ENCODE results near the gene NCR2. TPM values are rescaled to one million over a fixed set of nuclear protein-coding genes. Genes with fewer than 3 reads are reported as not detected.

NCR2 gene
- total and polyA plus RNA-seq, 8 donors, result not detected

- H3K9me3 ChIP-seq, result no peaks in the 10 kb centered on the region
- TF ChIP-seq EP300 (IDR thresholded peaks at IDR 0.05) (no peak), CTCF (IDR thresholded peaks at IDR 0.05) (no peak), POLR2AphosphoS5 (IDR thresholded peaks at IDR 0.05) (no peak), POLR2A (IDR thresholded peaks at IDR 0.05) (no peak)
- peaks cover 0 to 63% (median 7%) of the 10 kb centered on the region in 3 donors for H3K27me3 ChIP-seq
- intact Hi-C loops (cut with DNase I; ENCODE audit: low total_unique reads), result no loop called here
- 83 to 88% (median 88%) methylated on average over 1 of the region's 1 CpG for whole genome bisulfite sequencing, 5 donors
- H3K4me1 ChIP-seq, result peaks cover 0 to 15% (median 9%) of the 10 kb centered on the region in 4 donors
- no peaks in the 10 kb centered on the region for H3K36me3 ChIP-seq
- H3K27ac ChIP-seq, result no peak overlapping the region
- no peak overlapping the region for H3K4me3 ChIP-seq
- no peak for DNase-seq
These were observed 19.3 kb upstream of the NCR2 start for GRCh38 chr6:41315943-41316620.

- peak overlapping the region in 3 of 4 donors; percentile 19 to 43 (median 33) for H3K4me3 ChIP-seq
- 24 to 38% (median 33%) methylated on average over 8 to 9 of the region's 9 CpGs for WGBS, 5 donors
- H3K27ac ChIP-seq, result no peak overlapping the region
These were observed 17.2 kb upstream of the NCR2 start for GRCh38 chr6:41318261-41318653.

GRCh38 chr6:41318654-41319565 lies 16.5 kb upstream of the NCR2 start:
- Histone ChIP-seq H3K9me3 (no peaks in the 10 kb centered on the region), H3K27me3 (peaks cover 0 to 44% (median 7%) of the 10 kb centered on the region in 3 donors), H3K4me3 (peak overlapping the region; percentile 19 to 43 (median 31)), H3K4me1 (peaks cover 0 to 15% (median 9%) of the 10 kb centered on the region in 4 donors), H3K27ac (no peak overlapping the region), H3K36me3 (no peaks in the 10 kb centered on the region)
- DNase-seq, result peak; percentile 83 to 94
- intact Hi-C loops (cut with DNase I; ENCODE audit: low total_unique reads), result no loop called here
- TF ChIP-seq POLR2AphosphoS5 (IDR thresholded peaks at IDR 0.05) (peak in 1 of 3 donors; percentile 46), CTCF (IDR thresholded peaks at IDR 0.05) (peak in 6 of 7 experiments; percentile 96 to 100 (median 100)), EP300 (IDR thresholded peaks at IDR 0.05) (no peak)
- 16 to 28% (median 24%) methylated on average over 30 to 33 of the region's 33 CpGs for WGBS, 5 donors

More at GRCh38 chr6:41318261-41318653, 17.2 kb upstream of the NCR2 start:
- H3K27me3 ChIP-seq, result peaks cover 0 to 50% (median 7%) of the 10 kb centered on the region in 3 donors
- no peak for TF ChIP-seq EP300 (IDR thresholded peaks at IDR 0.05)
- no peak for TF ChIP-seq POLR2A (IDR thresholded peaks at IDR 0.05)
- TF ChIP-seq CTCF (IDR thresholded peaks at IDR 0.05), result no peak
- no peak for TF ChIP-seq POLR2AphosphoS5 (IDR thresholded peaks at IDR 0.05)
- no peak for DNase-seq
- H3K4me1 ChIP-seq, result peaks cover 0 to 15% (median 9%) of the 10 kb centered on the region in 4 donors
- no peaks in the 10 kb centered on the region for H3K36me3 ChIP-seq
- H3K9me3 ChIP-seq, result no peaks in the 10 kb centered on the region
- intact Hi-C loops (cut with DNase I; ENCODE audit: low total_unique reads), result no loop called here

- Histone ChIP-seq H3K4me3 (no peak overlapping the region), H3K9me3 (no peaks in the 10 kb centered on the region), H3K27me3 (peaks cover 0 to 35% (median 9%) of the 10 kb centered on the region in 3 donors), H3K4me1 (peaks cover 0 to 15% (median 9%) of the 10 kb centered on the region in 4 donors), H3K36me3 (no peaks in the 10 kb centered on the region), H3K27ac (no peak overlapping the region)
- no peak for DNase-seq
- intact Hi-C loops (cut with DNase I; ENCODE audit: low total_unique reads), result no loop called here
- WGBS, 5 donors, result 86 to 95% (median 88%) methylated on average over 4 of the region's 4 CpGs
- TF ChIP-seq EP300 (IDR thresholded peaks at IDR 0.05), result no peak
- TF ChIP-seq POLR2AphosphoS5 (IDR thresholded peaks at IDR 0.05), result no peak
- no peak for TF ChIP-seq POLR2A (IDR thresholded peaks at IDR 0.05)
- TF ChIP-seq CTCF (IDR thresholded peaks at IDR 0.05), result no peak
These were observed 14.2 kb upstream of the NCR2 start for GRCh38 chr6:41321183-41321582.

All from stomach (tissue), 9 donors.